SK-MEL-5 (cell line): ENCODE data around the gene ADRB1. TPM values are rescaled to one million over a fixed set of nuclear protein-coding genes. Genes with fewer than 3 reads are reported as not detected.
A peak's percentile ranks its signal among the peaks of the same experiment; 100 is the strongest.

Experiments used
- DNase-seq: peaks from one replicate; pipeline ENCODE4 v3.0.0-alpha.2; 2016; ENCODE audit warnings: low read depth, low spot score
- in situ Hi-C: cut with HindIII; loops from 2 replicates; pipeline ENCODE4 v1.10.0; 2016; ENCODE audit warnings: low sequenced_read_pairs, high pct_unique_total_duplicates, low pct_unique_long_range_greater_than_20kb
- total RNA-seq: library from RNA; depleted of rRNA; stranded (reverse); fragments of >200 nt; shearing (Covaris generic); gene quantifications from 2 replicates; pipeline ENCODE4 v1.2.3, GENCODE V29; 2014; rRNA removed

Gene ADRB1
- total RNA-seq, 1 experiment from 2014 or later, result 3.3 TPM

- DNase-seq, result no peak
- in situ Hi-C loops, result no loop called here
These were observed 27.5 kb downstream of the ADRB1 start for GRCh38 chr10:114071178-114071577.

GRCh38 chr10:114073395-114074186 lies 29.9 kb downstream of the ADRB1 start:
- in situ Hi-C loops, result no loop called here
- no peak for DNase-seq

- in situ Hi-C loops, result no loop called here
- DNase-seq, result no peak
These were observed 31.4 kb downstream of the ADRB1 start for GRCh38 chr10:114075093-114075492.

DNA sequence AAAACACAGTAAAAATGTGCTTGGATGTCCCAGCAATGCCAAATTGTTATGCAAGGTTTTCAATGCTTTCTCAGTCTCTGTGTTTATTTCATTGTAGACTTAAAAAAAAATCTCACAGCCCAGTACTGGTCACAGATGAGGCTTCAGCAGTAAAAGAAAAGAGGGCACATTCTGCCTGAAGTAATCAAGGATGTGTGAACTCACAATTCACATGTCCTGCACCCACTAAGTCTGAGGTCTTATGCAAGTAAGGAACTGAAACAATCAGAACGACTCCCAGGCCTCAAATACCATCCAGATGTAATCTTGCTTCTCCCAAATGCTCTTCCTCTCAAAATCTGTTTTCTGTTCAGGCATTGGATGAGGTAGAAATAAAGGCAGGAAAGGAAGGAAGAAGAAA lies 33.7 kb downstream of the ADRB1 start:
- DNase-seq, result no peak
- in situ Hi-C loops, result no loop called here

DNA sequence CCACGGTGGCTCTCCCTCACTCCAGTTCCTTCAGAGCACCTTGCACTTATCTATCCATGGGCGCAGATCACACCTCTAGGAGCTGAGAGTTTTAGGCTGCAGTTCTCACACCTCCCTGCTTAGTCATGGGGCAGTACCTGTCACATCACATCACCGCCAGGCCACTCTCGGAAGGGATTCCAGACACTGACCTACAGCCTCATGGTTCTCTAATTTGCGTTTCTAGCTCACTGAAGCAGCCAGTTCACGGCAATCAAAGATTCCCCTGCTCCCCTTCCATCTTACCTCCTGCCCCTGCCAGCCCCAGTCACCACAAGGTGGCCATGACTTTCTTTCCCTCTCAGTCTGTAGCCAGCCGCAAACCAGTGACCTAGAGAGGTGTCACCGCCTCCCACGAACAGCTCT lies 34.2 kb downstream of the ADRB1 start:
- DNase-seq, result no peak
- in situ Hi-C loops, result no loop called here

DNA sequence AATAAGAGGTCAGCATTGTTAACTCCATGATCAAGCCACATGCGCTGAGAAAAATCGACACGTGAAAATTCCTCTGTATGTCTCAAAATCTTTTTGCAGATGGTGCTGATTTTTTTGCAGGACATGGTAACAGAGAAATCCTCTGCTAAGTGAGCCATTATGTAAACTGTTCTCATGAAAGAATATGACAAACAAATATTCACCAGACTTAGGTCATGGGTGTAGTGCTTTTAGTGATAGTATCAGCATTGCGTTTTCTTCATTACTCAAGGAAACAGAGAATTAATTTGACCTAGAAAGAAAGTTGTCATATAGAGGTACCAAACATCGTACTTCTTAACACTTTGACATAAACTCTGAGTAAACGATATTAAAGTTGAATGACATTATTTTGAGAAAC lies 34.7 kb downstream of the ADRB1 start:
- in situ Hi-C loops, result no loop called here
- no peak for DNase-seq

- in situ Hi-C loops, result no loop called here
- no peak for DNase-seq
These were observed 35.8 kb downstream of the ADRB1 start for GRCh38 chr10:114079421-114079820.

DNA sequence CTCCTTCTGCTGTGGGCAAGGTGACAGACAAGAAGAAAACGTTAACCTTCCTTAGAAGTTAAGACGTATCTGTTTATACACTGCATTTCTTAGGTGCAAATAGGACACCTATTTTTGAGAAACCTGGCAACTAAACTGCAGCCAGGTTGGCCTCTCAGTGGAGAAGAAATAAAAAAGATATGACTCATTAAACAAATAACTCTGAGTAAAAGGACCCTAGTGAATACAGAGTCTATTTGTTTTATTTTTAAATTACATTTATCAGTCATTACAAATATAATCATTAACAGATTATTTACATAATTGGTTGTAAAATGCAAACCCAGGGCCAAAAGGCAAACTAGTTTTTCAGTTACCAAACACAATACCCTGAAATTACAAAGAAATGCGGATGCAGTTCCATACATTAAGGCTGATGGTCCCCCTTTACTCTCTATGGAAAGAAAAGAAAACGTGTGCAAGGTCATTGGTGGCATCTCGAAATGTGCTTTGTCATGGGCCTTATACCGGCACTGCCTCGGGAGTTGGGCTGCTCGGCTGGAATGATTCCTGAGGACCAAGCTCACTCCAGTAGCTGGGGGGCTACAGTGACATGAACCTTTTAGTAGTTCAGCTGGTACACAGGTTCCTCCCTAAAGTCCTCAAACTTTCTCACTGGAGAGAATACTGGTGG lies 38.4 kb downstream of the ADRB1 start:
- in situ Hi-C loops, result no loop called here
- no peak for DNase-seq

DNA sequence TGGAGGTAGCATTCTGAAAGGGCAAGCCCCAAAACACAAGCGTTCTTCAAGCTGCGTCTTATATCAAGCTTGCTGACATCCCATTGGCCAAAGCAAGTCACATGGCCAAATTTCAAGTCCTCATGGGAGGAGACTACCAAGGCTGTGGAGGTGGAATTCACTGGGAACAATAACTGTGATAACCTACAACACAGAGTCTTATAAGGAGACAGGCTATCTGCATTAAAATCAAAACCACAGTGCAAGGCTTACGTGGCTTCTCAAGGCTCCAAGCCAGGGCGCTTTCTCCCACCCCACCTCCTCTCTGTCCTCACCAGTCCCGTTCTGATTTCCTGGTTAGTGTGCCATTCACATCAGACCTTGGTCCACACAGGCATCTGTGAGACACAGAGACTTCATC lies 39.4 kb downstream of the ADRB1 start:
- DNase-seq, result no peak
- in situ Hi-C loops, result no loop called here

DNA sequence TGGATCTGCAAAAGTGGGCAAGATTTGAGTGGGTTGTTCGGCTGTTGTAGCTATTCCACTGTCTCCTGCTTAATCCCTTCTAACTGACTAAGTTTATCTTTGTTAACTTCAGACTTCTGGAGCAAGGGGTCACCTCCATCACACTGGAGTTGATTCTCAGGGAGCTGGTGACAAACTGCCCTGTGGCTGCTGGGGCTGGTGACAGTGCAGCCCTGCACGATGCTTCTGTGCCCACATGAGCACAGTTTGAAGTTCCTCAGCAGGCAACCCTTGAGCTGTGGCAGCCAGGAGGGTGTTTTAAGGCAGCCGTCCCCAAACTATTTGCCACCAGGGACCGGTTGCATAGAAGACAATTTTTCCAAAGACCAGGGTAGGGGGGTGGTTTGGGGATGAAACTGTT lies 40.5 kb downstream of the ADRB1 start:
- in situ Hi-C loops, result no loop called here
- no peak for DNase-seq

GRCh38 chr10:114087255-114087654 lies 43.6 kb downstream of the ADRB1 start:
- peak; percentile 44 for DNase-seq
- in situ Hi-C loops, result no loop called here

DNA sequence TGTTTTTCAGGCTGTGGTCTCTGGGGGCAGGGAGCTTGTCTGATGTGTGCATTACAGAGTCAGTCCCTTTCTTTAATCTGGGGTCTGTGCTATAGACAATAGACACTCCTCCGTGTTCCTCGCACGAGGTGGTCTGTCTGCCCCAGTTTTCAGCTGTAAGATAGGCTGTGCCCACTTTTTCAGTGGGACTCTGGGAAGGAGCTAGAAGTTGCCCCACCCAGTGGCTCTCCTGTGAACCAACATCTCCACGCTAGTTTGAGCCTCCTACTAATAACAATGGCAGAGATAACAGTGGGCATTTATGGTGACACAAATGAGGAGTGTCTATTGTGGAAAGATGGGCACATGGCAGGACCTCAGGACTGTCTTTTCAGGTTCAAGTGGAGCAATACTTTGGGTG lies 44.0 kb downstream of the ADRB1 start:
- peak; percentile 15 for DNase-seq
- in situ Hi-C loops, result no loop called here

GRCh38 chr10:114094795-114095194 lies 51.1 kb downstream of the ADRB1 start:
- DNase-seq, result no peak
- in situ Hi-C loops, result no loop called here

DNA sequence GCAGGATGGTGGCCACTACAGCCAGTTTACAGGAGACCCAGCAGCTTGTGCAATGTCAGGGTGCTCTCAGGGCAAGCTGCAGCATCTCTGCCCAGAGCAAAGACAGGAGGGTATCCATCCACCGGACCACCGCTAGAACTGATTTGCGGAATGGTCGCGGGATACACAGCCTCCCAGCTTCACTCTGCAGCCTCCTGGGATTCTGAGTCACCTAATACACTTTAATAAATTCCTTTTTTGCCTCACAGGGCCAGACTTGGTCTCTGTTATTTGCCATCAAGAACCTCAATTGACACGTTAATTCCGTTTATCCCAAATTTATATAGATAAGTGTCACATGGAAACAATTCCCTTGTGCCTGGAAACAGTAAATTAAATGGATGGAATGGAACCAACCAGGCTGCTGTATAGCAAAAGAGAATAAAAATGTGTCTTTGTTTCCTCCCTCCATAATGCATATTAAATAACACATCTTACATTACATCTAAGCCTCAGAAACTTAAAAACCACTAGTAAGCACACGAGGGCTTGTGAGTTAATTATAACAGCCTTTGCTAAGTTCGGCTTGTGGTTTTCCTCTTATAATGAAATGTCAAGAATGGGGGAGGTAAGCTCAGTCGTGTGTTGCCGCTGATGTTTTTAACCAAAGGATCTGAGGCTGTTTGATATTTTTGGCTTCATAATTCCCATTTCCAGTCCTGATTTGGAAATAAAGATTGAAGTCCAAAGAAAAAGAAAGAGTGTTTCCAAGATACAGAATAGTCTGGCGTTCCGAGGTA lies 52.1 kb downstream of the ADRB1 start:
- no peak for DNase-seq
- in situ Hi-C loops, result no loop called here

Other genes starting within 250 kb of the ADRB1 start
- 9.2 and 10.0 TPM in 2 replicates for gene DCLRE1A, start 189.8 kb upstream of the ADRB1 start, total RNA-seq
- gene NHLRC2, start 189.2 kb upstream of the ADRB1 start, total RNA-seq, result 10.4 and 12.4 TPM in 2 replicates
- gene CCDC186, start 130.3 kb downstream of the ADRB1 start, total RNA-seq, result 6.5 and 7.6 TPM in 2 replicates
- not detected in 2 replicates for gene TDRD1, start 135.5 kb downstream of the ADRB1 start, total RNA-seq
- not detected in 2 replicates for gene VWA2, start 195.4 kb downstream of the ADRB1 start, total RNA-seq